ENCODE measurements around the gene ZNF208. TPM values are rescaled to one million over a fixed set of nuclear protein-coding genes. Genes with fewer than 3 reads are reported as not detected.

The ZNF208 gene
- total and polyA plus RNA-seq, 2 of the 8 experiments (the other 6 are each of a cell fraction or from before 2014, with no cell fraction given) = not detected

- no peak overlapping the region for H3K27ac ChIP-seq (ENCODE audit: low read depth, low read length)
- no peak overlapping the region for H2AFZ ChIP-seq (ENCODE audit: low read length)
- H3K18ac ChIP-seq (ENCODE audit: extremely low read depth, low read length) = no peak overlapping the region
- H3K56ac ChIP-seq (replicated peaks; ENCODE audit: insufficient read length, low read depth, low read length) = no peak overlapping the region
- no peaks in the 10 kb centered on the region for H3K27me3 ChIP-seq (replicated peaks in 1 of 4; ENCODE audit: control insufficient read depth in 3 of 4, extremely low read depth in 1 of 4, insufficient read depth in 3 of 4, low read length in 3 of 4)
- H2BK5ac ChIP-seq (ENCODE audit: low read depth, low read length) = no peak overlapping the region
- ChIA-PET CTCF (ENCODE audit: partially characterized antibody) (no interaction called here), POLR2A (ENCODE audit: partially characterized antibody) (no interaction called here)
- H4K20me1 ChIP-seq (replicated peaks in 1 of 2; ENCODE audit: control insufficient read depth in 1 of 2, insufficient read depth in 2 of 2, low read length in 2 of 2) = no peaks in the 10 kb centered on the region
- H3K14ac ChIP-seq (ENCODE audit: insufficient read length) = no peak overlapping the region
- H3K9ac ChIP-seq (replicated peaks in 1 of 4; ENCODE audit: extremely low read depth in 1 of 4, low read depth in 3 of 4, low read length in 3 of 4) = no peak overlapping the region
- no peak overlapping the region for H3K4me3 ChIP-seq (ENCODE audit: extremely low read depth in 1 of 4, insufficient read depth in 2 of 4, low read depth in 3 of 4, low read length in 4 of 4)
- H4K91ac ChIP-seq (replicated peaks; ENCODE audit: insufficient read length, low read length) = no peak overlapping the region
- no peak overlapping the region for H3K4ac ChIP-seq (replicated peaks; ENCODE audit: insufficient read length, low read depth, low read length)
- FAIRE-seq (no peak), DNase-seq (ENCODE audit: low read depth in 1 of 2, low spot score in 2 of 2) (no peak)
- no peak overlapping the region for H3K4me2 ChIP-seq (ENCODE audit: insufficient read depth in 1 of 2, low read depth in 2 of 2, low read length in 2 of 2)
- H3K23ac ChIP-seq (ENCODE audit: insufficient read length) = no peak overlapping the region
- 64% methylated on average over 3 of the region's 3 CpGs; no CpG with 5 or more reads in 1 of the 2 experiments for WGBS, 2 experiments (ENCODE audit: extremely low coverage in 1 of 2, insufficient coverage in 1 of 2, insufficient read length in 1 of 2, insufficient replicate concordance in 2 of 2, low coverage in 1 of 2, low lambda C conversion rate in 2 of 2, missing lambda C conversion rate in 1 of 2)
- H2AK5ac ChIP-seq (ENCODE audit: low read depth, low read length) = no peak overlapping the region
- H2BK20ac ChIP-seq (ENCODE audit: low read length) = no peak overlapping the region
- H3K36me3 ChIP-seq (ENCODE audit: control insufficient read depth in 2 of 4, insufficient read depth in 4 of 4, low read length in 3 of 4) = no peaks in the 10 kb centered on the region
- peaks cover 61 to 76% of the 10 kb centered on the region in 2 experiments for H3K9me3 ChIP-seq (ENCODE audit: insufficient read depth in 2 of 2, low read depth in 1 of 2, low read length in 1 of 2)
- no peaks in the 10 kb centered on the region for H3K4me1 ChIP-seq (replicated peaks in 1 of 4; ENCODE audit: control insufficient read depth in 3 of 4, insufficient read depth in 4 of 4, low read length in 3 of 4)
- H2BK120ac ChIP-seq (replicated peaks; ENCODE audit: low read depth, low read length) = no peak overlapping the region
- H2BK15ac ChIP-seq (ENCODE audit: low read length) = no peak overlapping the region
- no peak overlapping the region for H2BK12ac ChIP-seq (ENCODE audit: low read depth, low read length)
- no peaks in the 10 kb centered on the region for H3K79me2 ChIP-seq (ENCODE audit: control insufficient read depth in 1 of 2, insufficient read depth in 2 of 2, low read length in 2 of 2)
- H3K79me1 ChIP-seq (ENCODE audit: low read depth, low read length) = no peaks in the 10 kb centered on the region
- H4K8ac ChIP-seq (ENCODE audit: extremely low read depth, insufficient read depth, low read length) = no peak overlapping the region
- H3K23me2 ChIP-seq (ENCODE audit: low read depth, low read length) = no peaks in the 10 kb centered on the region
- no peak overlapping the region for H4K5ac ChIP-seq (ENCODE audit: insufficient read length, low read depth, low read length)
These were observed 89.0 kb downstream of the ZNF208 start for GRCh38 chr19:21921691-21922180.

Data from H1 (cell line).